HUES64 (cell line): ENCODE results near the gene RUNDC1.
A peak's percentile ranks its signal among the peaks of the same experiment; 100 is the strongest.

Experiments
- H3K27ac ChIP-seq: 2 replicates; pipeline ENCODE4 v1.7.0; 2013; ENCODE audit warnings: low read depth, low read length, inconsistent platforms
- H3K27me3 ChIP-seq: 2 replicates; pipeline ENCODE4 v1.6.1; 2013; ENCODE audit warnings: mild to moderate bottlenecking, low read length; ENCODE audit not compliant: insufficient read depth
- H3K36me3 ChIP-seq: 2 replicates; pipeline ENCODE4 v1.6.1; 2013; ENCODE audit warnings: mild to moderate bottlenecking, low read length; ENCODE audit not compliant: insufficient read depth
- H3K4me1 ChIP-seq: 2 replicates; pipeline ENCODE4 v1.6.1; 2013; ENCODE audit warnings: mild to moderate bottlenecking, low read length, moderate library complexity; ENCODE audit not compliant: insufficient read depth
- H3K4me3 ChIP-seq: 2 replicates; pipeline ENCODE4 v1.5.1; 2013; ENCODE audit warnings: mild to moderate bottlenecking, low read length, moderate library complexity
- H3K9ac ChIP-seq: 2 replicates; pipeline ENCODE4 v1.6.1; 2013; ENCODE audit warnings: mild to moderate bottlenecking, low read depth, low read length
- H3K9me3 ChIP-seq: 2 replicates; pipeline ENCODE4 v1.6.1; 2013; ENCODE audit warnings: low read depth, low read length; ENCODE audit not compliant: insufficient read depth
- WGBS: fragments of 150-250, 120-280 bp; methylation state at CpG from one replicate; pipeline ENCODE4 v1.1.7; 2013; ENCODE audit warnings: missing lambda C conversion rate; 5-methylcytosine and 5-hydroxymethylcytosine counted together

The RUNDC1 gene

GRCh38 chr17:43013296-43013695 is 32.9 kb downstream of the RUNDC1 start:
- WGBS = 94% methylated on average over 8 of the region's 8 CpGs
- Histone ChIP-seq H3K27ac (no peak overlapping the region), H3K36me3 (peaks cover 31% of the 10 kb centered on the region), H3K9ac (no peak overlapping the region), H3K4me1 (peaks cover 11% of the 10 kb centered on the region; the same call in 1 of the 2 replicates), H3K4me3 (no peak overlapping the region), H3K27me3 (no peaks in the 10 kb centered on the region), H3K9me3 (no peaks in the 10 kb centered on the region)

DNA sequence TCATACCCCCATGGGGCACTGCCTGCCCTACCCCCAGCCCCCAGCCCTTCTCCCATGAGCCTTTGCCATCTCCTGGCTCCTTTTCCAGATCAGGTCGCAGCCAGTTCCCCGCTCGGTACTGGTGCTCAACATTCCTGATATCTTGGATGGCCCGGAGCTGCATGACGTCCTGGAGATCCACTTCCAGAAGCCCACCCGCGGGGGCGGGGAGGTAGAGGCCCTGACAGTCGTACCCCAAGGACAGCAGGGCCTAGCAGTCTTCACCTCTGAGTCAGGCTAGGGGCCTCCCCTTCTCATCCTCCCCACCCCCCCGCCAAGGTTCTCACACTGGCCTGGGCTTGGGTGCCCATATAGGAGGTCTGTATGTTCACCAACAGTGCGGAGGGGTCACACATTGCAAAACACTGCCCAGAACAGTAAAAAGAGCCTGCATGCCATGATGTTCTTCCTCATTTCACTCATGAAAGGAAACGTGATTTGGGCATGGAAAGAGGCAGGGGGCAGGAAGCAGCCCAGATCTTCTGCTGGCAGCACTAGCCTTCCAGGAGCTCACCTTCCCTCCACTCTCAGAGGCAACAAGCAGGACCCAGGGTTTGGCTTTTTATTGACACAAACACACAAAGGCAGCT is 33.8 kb downstream of the RUNDC1 start:
- Histone ChIP-seq H3K4me3 (no peak overlapping the region), H3K9ac (no peak overlapping the region), H3K36me3 (peaks cover 40% of the 10 kb centered on the region), H3K9me3 (no peaks in the 10 kb centered on the region), H3K27ac (no peak overlapping the region; the same call in 1 of the 2 replicates), H3K4me1 (peaks cover 14% of the 10 kb centered on the region; the same call in 1 of the 2 replicates), H3K27me3 (no peaks in the 10 kb centered on the region)
- WGBS = 94% methylated on average over 12 of the region's 12 CpGs

GRCh38 chr17:43014649-43015542 is 34.5 kb downstream of the RUNDC1 start:
- no peaks in the 10 kb centered on the region for H3K27me3 ChIP-seq
- no peaks in the 10 kb centered on the region for H3K9me3 ChIP-seq
- peaks cover 46% of the 10 kb centered on the region for H3K36me3 ChIP-seq
- H3K9ac ChIP-seq = no peak overlapping the region
- peaks cover 20% of the 10 kb centered on the region; the same call in 1 of the 2 replicates for H3K4me1 ChIP-seq
- 91% methylated on average over 6 of the region's 8 CpGs for WGBS
- no peak overlapping the region for H3K4me3 ChIP-seq
- H3K27ac ChIP-seq = peak overlapping the region; percentile 7; the same call in 1 of the 2 replicates

DNA sequence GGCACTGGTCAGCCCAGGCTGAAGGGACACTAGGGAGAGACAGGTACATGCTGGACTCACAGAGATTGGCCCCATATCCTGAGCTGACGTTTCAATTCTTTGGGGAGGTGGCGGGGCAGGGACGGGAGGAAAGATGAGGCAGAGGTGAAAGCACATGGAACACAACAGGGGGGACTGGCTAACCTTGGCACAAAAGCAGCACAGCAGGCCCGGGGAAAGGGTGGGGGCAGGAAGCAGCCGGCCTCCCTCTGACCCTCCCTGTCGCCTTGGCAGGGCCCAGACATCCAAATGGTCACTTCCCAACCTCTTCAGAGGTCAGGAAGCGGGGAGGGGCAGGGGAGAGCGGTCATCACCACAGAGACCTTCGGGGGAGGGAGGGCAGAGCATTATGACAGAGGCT is 35.2 kb downstream of the RUNDC1 start:
- peaks cover 26% of the 10 kb centered on the region; the same call in 1 of the 2 replicates for H3K4me1 ChIP-seq
- no peaks in the 10 kb centered on the region for H3K27me3 ChIP-seq
- H3K36me3 ChIP-seq = peaks cover 46% of the 10 kb centered on the region
- H3K27ac ChIP-seq = no peak overlapping the region
- H3K4me3 ChIP-seq = no peak overlapping the region
- no peak overlapping the region for H3K9ac ChIP-seq
- no peaks in the 10 kb centered on the region for H3K9me3 ChIP-seq
- 73% methylated on average over 9 of the region's 9 CpGs for WGBS

GRCh38 chr17:43016216-43016615 is 35.9 kb downstream of the RUNDC1 start:
- Histone ChIP-seq H3K4me3 (no peak overlapping the region), H3K9me3 (no peaks in the 10 kb centered on the region), H3K27me3 (no peaks in the 10 kb centered on the region), H3K27ac (no peak overlapping the region), H3K4me1 (peaks cover 26% of the 10 kb centered on the region; the same call in 1 of the 2 replicates), H3K36me3 (peaks cover 46% of the 10 kb centered on the region), H3K9ac (no peak overlapping the region)
- WGBS = 96% methylated on average over 7 of the region's 7 CpGs

DNA sequence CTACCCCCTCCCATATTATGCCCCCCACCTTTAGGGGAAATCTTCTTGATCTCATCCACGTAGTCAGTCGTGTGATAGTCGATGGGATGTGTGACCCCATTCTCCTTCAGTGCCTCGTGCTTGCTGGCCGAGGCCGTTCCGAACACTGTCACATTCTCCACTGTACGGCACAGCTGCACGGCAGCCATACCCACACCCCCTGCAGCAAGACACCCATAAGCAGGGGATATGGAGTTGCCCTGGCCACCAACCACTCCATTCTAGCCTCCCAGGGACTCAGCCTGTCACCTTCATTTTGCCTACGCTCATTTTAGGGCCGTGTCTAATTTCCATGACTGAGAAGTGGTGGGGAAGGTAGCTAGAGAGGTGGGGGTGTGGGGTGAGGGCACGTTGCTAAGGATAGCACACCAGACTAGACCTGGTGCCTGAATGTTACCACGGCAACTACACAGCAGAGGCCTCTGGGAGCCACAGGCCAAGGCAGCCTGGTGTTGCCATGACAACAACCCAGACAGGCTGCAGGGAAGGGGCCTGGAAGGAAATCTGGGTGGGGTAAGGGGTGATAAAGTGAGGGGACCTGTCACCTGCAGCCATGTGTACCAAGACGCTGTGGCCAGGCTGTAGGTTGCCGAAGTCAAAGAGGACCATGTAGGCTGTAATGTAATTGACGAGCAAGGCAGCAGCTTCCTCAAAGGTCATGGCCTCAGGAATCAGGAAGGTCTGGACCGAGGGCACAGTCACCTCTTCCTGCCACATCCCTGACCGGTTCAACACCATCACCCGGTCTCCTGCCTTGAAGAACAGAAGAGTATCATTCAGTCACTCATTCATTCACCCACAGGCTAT is 37.9 kb downstream of the RUNDC1 start:
- Histone ChIP-seq H3K27ac (no peak overlapping the region), H3K36me3 (peaks cover 46% of the 10 kb centered on the region), H3K9ac (no peak overlapping the region), H3K9me3 (no peaks in the 10 kb centered on the region), H3K4me3 (no peak overlapping the region), H3K27me3 (no peaks in the 10 kb centered on the region), H3K4me1 (peaks cover 26% of the 10 kb centered on the region; the same call in 1 of the 2 replicates)
- WGBS = 92% methylated on average over 19 of the region's 19 CpGs

- Histone ChIP-seq H3K4me1 (peaks cover 26% of the 10 kb centered on the region; the same call in 1 of the 2 replicates), H3K27ac (no peak overlapping the region)
- 97% methylated on average over 4 of the region's 4 CpGs for WGBS
These were observed 38.6 kb downstream of the RUNDC1 start for GRCh38 chr17:43018932-43019331.

GRCh38 chr17:43019418-43019817 is 39.1 kb downstream of the RUNDC1 start:
- Histone ChIP-seq H3K36me3 (peaks cover 45% of the 10 kb centered on the region), H3K9ac (no peak overlapping the region), H3K4me3 (no peak overlapping the region), H3K27ac (no peak overlapping the region), H3K9me3 (no peaks in the 10 kb centered on the region), H3K27me3 (no peaks in the 10 kb centered on the region), H3K4me1 (peaks cover 23% of the 10 kb centered on the region; the same call in 1 of the 2 replicates)
- 72% methylated on average over 6 of the region's 7 CpGs for WGBS

More at GRCh38 chr17:43018932-43019331, 38.6 kb downstream of the RUNDC1 start:
- Histone ChIP-seq H3K36me3 (peaks cover 46% of the 10 kb centered on the region), H3K4me3 (no peak overlapping the region), H3K9me3 (no peaks in the 10 kb centered on the region), H3K9ac (no peak overlapping the region), H3K27me3 (no peaks in the 10 kb centered on the region)

DNA sequence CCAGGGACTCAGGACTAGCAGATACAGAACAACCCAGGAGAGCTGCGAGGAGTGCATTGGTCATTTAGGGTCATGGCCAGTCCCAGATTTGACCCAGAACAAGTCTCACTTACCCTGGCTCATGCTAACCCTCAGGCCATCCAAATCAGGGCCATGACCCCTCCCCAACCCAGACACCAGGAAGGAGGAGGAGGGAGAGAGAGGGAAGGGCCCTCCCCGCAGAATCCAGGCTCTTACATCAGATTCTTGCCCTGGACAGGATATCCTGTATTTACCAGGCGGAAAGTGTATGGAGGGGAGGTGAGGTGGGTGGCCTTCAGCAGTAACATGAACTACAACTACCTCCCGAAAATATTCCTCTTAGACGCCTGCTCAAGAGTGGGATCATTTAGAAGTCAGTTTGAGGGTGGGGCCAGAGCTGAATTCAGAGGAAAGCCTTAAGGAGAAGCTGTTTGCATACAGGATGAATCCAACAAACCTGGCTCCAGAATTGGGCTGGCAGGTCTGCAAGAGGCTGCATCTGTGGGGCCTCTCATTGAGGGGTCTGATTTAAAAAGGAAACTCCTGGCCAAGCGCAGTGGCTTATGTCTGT is 39.8 kb downstream of the RUNDC1 start:
- Histone ChIP-seq H3K27me3 (no peaks in the 10 kb centered on the region), H3K4me1 (peaks cover 17% of the 10 kb centered on the region; the same call in 1 of the 2 replicates), H3K27ac (peak overlapping the region; percentile 56; the same call in 1 of the 2 replicates), H3K36me3 (peaks cover 38% of the 10 kb centered on the region), H3K9ac (peak overlapping the region; percentile 40; the same call in 1 of the 2 replicates), H3K4me3 (peak overlapping the region; percentile 96), H3K9me3 (no peaks in the 10 kb centered on the region)
- 81% methylated on average over 4 of the region's 6 CpGs for WGBS
